Gastrocnemius medialis (tissue), 4 donors: Measurements from ENCODE around the gene ISLR. TPM values are rescaled to one million over a fixed set of nuclear protein-coding genes. Genes with fewer than 3 reads are reported as not detected.

ENCODE experiments used
- ATAC-seq, 2 donors: fragments of 150-250 bp; one replicate each; pipeline ENCODE4 v1.9.1; 2016
- DNase-seq, 2 donors: peaks; one replicate each; pipeline ENCODE4 v3.0.0-alpha.2; 2019
- H3K27ac ChIP-seq, 4 donors: fragments of 200-600 bp; sonication (generic); 1 replicate in 1 of 4; 2 replicates in 3 of 4; pipeline ENCODE4 v1.5.1; 2016 to 2018; ENCODE audit warnings: mild to moderate bottlenecking in 2 of 4, moderate library complexity in 1 of 4
- H3K27me3 ChIP-seq, 3 donors: fragments of 200-600 bp; sonication (generic) in 2 of 3; 1 replicate in 1 of 3; 2 replicates in 2 of 3; pipeline versions ENCODE4 v1.5.1 to v1.6.0; 2016 to 2019; ENCODE audit warnings: mild to moderate bottlenecking in 1 of 3, moderate library complexity in 1 of 3
- H3K36me3 ChIP-seq, 2 donors: fragments of 200-600 bp; sonication (generic) in 1 of 2; one replicate each; pipeline ENCODE4 v1.5.1; 2017 to 2018
- H3K4me1 ChIP-seq, 2 donors: fragments of 200-600 bp; sonication (generic) in 1 of 2; one replicate each; pipeline ENCODE4 v1.5.1; 2016 to 2017; ENCODE audit warnings: mild to moderate bottlenecking in 2 of 2
- H3K4me3 ChIP-seq, 4 donors: fragments of 200-600 bp; sonication (generic) in 3 of 4; 1 replicate in 1 of 4; 2 replicates in 3 of 4; pipeline ENCODE4 v1.5.1; 2016 to 2019; ENCODE audit warnings: mild to moderate bottlenecking in 2 of 4
- H3K9me3 ChIP-seq, 3 donors: fragments of 200-600 bp; sonication (generic) in 2 of 3; 1 replicate in 1 of 3; 2 replicates in 2 of 3; pipeline ENCODE4 v1.5.1; 2016 to 2019
- POLR2A ChIP-seq, 2 donors: fragments of 450-650 bp; IDR thresholded peaks; one replicate each; pipeline ENCODE4 v1.6.1; 2017; ENCODE audit warnings: antibody characterized with exemption in 2 of 2, mild to moderate bottlenecking in 2 of 2, moderate library complexity in 2 of 2
- in situ Hi-C, 4 donors: fragments of 200-750 bp; cut with MboI; loops; one replicate each; pipeline versions ENCODE4 v1.15.0 to v1.8.0; 2017; ENCODE audit warnings: low sequenced_read_pairs in 4 of 4
- intact Hi-C: fragments of 100-400 bp; cut with DNase I; formaldehyde crosslinking; loops from one replicate; pipeline ENCODE4 v1.15.1; 2023; ENCODE audit warnings: low total_unique reads
- total RNA-seq, 4 donors: library from RNA; depleted of rRNA; stranded (reverse); fragments of >200 nt; gene quantifications; one replicate each; pipeline versions ENCODE4 v1.1.0 to v1.2.3, GENCODE V29; 2016
- TF ChIP-seq, protein P1 (sequence below), 5 experiments: fragments of 450-650 bp in 3 of 5; fragments of 200-600 bp in 2 of 5; sonication (generic) in 2 of 5; IDR thresholded peaks in 4 of 5; conservative IDR thresholded peaks in 1 of 5; 1 replicate in 4 of 5; 2 replicates in 1 of 5; pipeline ENCODE4 v1.5.1; 2016 to 2019; ENCODE audit warnings: antibody characterized with exemption in 5 of 5, mild to moderate bottlenecking in 3 of 5, moderate library complexity in 3 of 5

Gene ISLR
- total RNA-seq, 4 donors from 2014 or later = 5.9 to 29.4 (median 25.9) TPM

GRCh38 chr15:74129586-74130154 is 43.8 kb upstream of the ISLR start:
- ATAC-seq (no peak), DNase-seq (no peak)
- Histone ChIP-seq H3K4me3 (peak overlapping the region; percentile 18 to 52 (median 28)), H3K9me3 (no peaks in the 10 kb centered on the region), H3K27ac (peak overlapping the region in 3 of 4 donors; percentile 4 to 59 (median 29)), H3K27me3 (peaks cover 66 to 86% (median 71%) of the 10 kb centered on the region in 3 donors), H3K4me1 (peaks cover 0 to 19% of the 10 kb centered on the region in 2 donors), H3K36me3 (no peaks in the 10 kb centered on the region)
- in situ Hi-C loops (loop anchor here in 3 of 4 donors (5.0 to 10.0 kb wide), 3 partner anchors 75 to 178 kb away; no protein-coding TSS in a partner anchor), intact Hi-C loops (loop anchor here (10.0 kb wide), 2 partner anchors 155 to 1145 kb away; no protein-coding TSS in a partner anchor)
- TF ChIP-seq, protein P1, sequence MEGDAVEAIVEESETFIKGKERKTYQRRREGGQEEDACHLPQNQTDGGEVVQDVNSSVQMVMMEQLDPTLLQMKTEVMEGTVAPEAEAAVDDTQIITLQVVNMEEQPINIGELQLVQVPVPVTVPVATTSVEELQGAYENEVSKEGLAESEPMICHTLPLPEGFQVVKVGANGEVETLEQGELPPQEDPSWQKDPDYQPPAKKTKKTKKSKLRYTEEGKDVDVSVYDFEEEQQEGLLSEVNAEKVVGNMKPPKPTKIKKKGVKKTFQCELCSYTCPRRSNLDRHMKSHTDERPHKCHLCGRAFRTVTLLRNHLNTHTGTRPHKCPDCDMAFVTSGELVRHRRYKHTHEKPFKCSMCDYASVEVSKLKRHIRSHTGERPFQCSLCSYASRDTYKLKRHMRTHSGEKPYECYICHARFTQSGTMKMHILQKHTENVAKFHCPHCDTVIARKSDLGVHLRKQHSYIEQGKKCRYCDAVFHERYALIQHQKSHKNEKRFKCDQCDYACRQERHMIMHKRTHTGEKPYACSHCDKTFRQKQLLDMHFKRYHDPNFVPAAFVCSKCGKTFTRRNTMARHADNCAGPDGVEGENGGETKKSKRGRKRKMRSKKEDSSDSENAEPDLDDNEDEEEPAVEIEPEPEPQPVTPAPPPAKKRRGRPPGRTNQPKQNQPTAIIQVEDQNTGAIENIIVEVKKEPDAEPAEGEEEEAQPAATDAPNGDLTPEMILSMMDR (IDR thresholded peaks at IDR 0.05 in 4 of 5, conservative IDR thresholded peaks at IDR 0.05 in 1 of 5) = no peak
- no peak for TF ChIP-seq POLR2A (IDR thresholded peaks at IDR 0.05)

GRCh38 chr15:74130155-74130848 is 43.2 kb upstream of the ISLR start, which contains the start of gene ISLR2:
Gene ISLR2 (plus strand): TSS chr15:74130586. CDS start chr15:74132755, 2,169 bp downstream.
- DNase-seq = no peak
- Histone ChIP-seq H3K27me3 (peaks cover 68 to 86% (median 77%) of the 10 kb centered on the region in 3 donors), H3K27ac (peak within 1 kb of the TSS in 3 of 4 donors; percentile 4 to 59 (median 40)), H3K4me1 (peaks cover 0 to 19% of the 10 kb centered on the region in 2 donors), H3K9me3 (no peaks in the 10 kb centered on the region), H3K36me3 (no peaks in the 10 kb centered on the region), H3K4me3 (peak within 1 kb of the TSS; percentile 18 to 52 (median 28))
- TF ChIP-seq POLR2A (IDR thresholded peaks at IDR 0.05) = no peak
- TF ChIP-seq, protein P1 (IDR thresholded peaks at IDR 0.05 in 4 of 5, conservative IDR thresholded peaks at IDR 0.05 in 1 of 5) = no peak
- in situ Hi-C loops = loop anchor here in 1 of 4 donors (10.0 kb wide), 1 partner anchor 174 kb away; no protein-coding TSS in a partner anchor
- no peak for ATAC-seq
- intact Hi-C loops = no loop called here

- peak overlapping the region in 2 of 4 donors; percentile 29 to 52 for H3K4me3 ChIP-seq
- no peak for DNase-seq
- H3K27me3 ChIP-seq = peaks cover 74 to 87% (median 82%) of the 10 kb centered on the region in 3 donors
- TF ChIP-seq, protein P1 (IDR thresholded peaks at IDR 0.05 in 4 of 5, conservative IDR thresholded peaks at IDR 0.05 in 1 of 5) = no peak
- TF ChIP-seq POLR2A (IDR thresholded peaks at IDR 0.05) = no peak
- no peak for ATAC-seq
- in situ Hi-C loops = loop anchor here in 1 of 4 donors (10.0 kb wide), 1 partner anchor 174 kb away; no protein-coding TSS in a partner anchor
- peaks cover 0 to 27% of the 10 kb centered on the region in 2 donors for H3K4me1 ChIP-seq
- intact Hi-C loops = no loop called here
- peak overlapping the region in 2 of 4 donors; percentile 40 to 45 for H3K27ac ChIP-seq
- no peaks in the 10 kb centered on the region for H3K9me3 ChIP-seq
- H3K36me3 ChIP-seq = no peaks in the 10 kb centered on the region
Observed at GRCh38 chr15:74130849-74131627, 42.5 kb upstream of the ISLR start.

DNA sequence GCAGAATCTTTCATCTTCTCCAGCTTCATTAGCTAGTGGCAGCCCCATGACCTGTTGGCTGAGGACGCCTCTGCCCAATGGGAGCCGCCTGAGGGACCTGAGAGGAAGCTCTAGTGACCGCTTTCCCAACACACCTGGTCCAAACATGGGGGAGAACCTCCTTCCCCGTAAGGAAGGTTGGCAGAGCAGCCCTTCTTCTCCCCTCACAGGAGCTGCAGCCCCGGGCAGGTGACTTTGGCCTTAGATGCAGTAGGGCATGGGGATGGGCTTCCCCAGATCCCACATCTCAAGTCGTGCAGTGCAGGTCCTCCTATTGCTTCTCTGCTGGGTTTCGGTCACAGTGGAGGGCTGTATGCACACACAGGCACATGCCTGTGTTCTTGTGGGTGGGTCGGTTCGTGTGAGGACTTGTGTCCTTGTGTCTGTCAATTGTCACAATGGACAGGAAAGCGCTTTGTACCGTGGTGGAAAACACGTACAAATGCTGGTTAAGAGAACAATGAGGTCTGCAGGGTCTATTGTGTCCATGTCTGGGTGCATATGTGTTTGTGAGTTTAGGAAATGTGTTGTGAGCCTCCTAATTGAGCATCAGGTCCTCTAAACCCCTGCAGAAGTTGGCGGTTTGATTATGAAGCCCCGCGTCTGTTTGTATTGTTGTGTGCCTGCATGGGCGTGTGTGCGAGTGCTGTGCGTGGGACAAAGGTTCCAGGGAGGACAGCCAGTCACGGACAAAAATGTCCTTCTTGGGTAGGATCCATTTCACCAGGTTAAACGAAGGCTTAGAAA is 41.7 kb upstream of the ISLR start:
- H3K4me3 ChIP-seq = peak overlapping the region in 1 of 4 donors; percentile 52
- ATAC-seq = no peak
- TF ChIP-seq POLR2A (IDR thresholded peaks at IDR 0.05) = peak in 1 of 2 donors; percentile 20
- TF ChIP-seq, protein P1 (IDR thresholded peaks at IDR 0.05 in 4 of 5, conservative IDR thresholded peaks at IDR 0.05 in 1 of 5) = no peak
- H3K36me3 ChIP-seq = no peaks in the 10 kb centered on the region
- intact Hi-C loops = no loop called here
- no peaks in the 10 kb centered on the region for H3K9me3 ChIP-seq
- in situ Hi-C loops = loop anchor here in 1 of 4 donors (10.0 kb wide), 1 partner anchor 173 kb away; no protein-coding TSS in a partner anchor
- no peak for DNase-seq
- H3K27me3 ChIP-seq = peaks cover 78 to 95% (median 90%) of the 10 kb centered on the region in 3 donors
- H3K27ac ChIP-seq = peak overlapping the region in 3 of 4 donors; percentile 22 to 55 (median 40)
- H3K4me1 ChIP-seq = peaks cover 3 to 35% of the 10 kb centered on the region in 2 donors
